Posterior vena cava (tissue), 2 donors: ENCODE results near the gene AGBL1. TPM values are rescaled to one million over a fixed set of nuclear protein-coding genes. Genes with fewer than 3 reads are reported as not detected.

Experiments used
- DNase-seq: peaks from one replicate; pipeline ENCODE4 v3.0.0-alpha.2; 2020; ENCODE audit warnings: low spot score
- intact Hi-C, 2 donors: fragments of 100-400 bp; cut with DNase I; formaldehyde crosslinking; loops; one replicate each; pipeline versions ENCODE4 v1.14.1 to v1.14.2; 2022 to 2023
- total RNA-seq, 2 donors: library from RNA; stranded (reverse); fragmentation: NEBNext Ultra II Directional; extraction: Animal tissue kit (Norgen Biotek cat#: 25700); gene quantifications; one replicate each; pipeline ENCODE4 v1.2.1, GENCODE V29; 2021
- donor health status: DM: yes; HTN: yes; CAD: no.
- donor health status: DM: yes; HTN: yes; CAD: no.

Gene AGBL1
- total RNA-seq, 2 donors from 2014 or later, result not detected

GRCh38 chr15:86296769-86297168 lies 217.1 kb downstream of the AGBL1 start:
- no peak for DNase-seq
- intact Hi-C loops, result no loop called here

GRCh38 chr15:86300390-86301125 lies 220.9 kb downstream of the AGBL1 start:
- intact Hi-C loops, result no loop called here
- DNase-seq, result no peak

- intact Hi-C loops, result no loop called here
- DNase-seq, result no peak
These were observed 232.1 kb downstream of the AGBL1 start for GRCh38 chr15:86311568-86312280.

DNA sequence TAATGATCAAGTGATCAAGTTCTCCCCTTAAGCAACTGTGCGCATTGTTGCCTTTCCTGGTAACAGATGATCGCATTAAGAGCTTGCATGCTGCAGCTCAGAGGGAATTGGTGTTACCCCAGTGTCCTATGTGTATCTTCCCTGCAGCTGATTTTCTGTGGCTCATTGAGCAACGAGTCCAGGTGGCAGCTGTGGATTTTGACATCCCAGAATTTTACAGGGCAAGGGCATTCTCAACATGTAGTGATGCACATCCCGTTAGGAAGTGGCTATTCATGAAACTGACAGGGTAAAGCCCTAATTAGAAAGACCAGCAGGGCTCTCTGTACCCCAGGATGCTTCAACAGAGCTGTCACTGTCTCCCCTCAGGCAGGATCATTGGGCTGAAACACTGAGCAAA lies 232.8 kb downstream of the AGBL1 start:
- intact Hi-C loops, result no loop called here
- no peak for DNase-seq

GRCh38 chr15:86316216-86316615 lies 236.5 kb downstream of the AGBL1 start:
- intact Hi-C loops, result no loop called here
- no peak for DNase-seq

- DNase-seq, result no peak
- intact Hi-C loops, result no loop called here
These were observed 237.2 kb downstream of the AGBL1 start for GRCh38 chr15:86316726-86317383.

GRCh38 chr15:86317384-86317740 lies 237.7 kb downstream of the AGBL1 start:
- DNase-seq, result no peak
- intact Hi-C loops, result no loop called here

DNA sequence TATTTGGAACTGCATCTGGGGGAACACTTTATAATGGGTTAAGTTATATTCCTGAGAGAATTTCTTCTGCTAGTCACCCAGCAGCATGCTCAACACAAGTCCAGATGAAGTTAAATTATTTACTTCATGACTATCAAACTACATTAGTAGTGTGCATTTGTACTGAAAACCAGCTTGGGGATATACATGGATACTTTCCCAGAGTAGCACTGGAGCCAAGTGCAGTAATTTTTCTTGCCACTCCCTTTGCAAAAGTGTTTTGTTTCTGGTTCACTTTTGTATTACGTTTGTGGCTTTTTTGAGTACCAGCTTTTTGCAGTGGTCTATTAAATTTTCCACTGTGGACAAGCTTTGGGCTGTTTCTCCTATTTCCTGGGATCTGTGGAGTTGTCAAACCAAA lies 243.0 kb downstream of the AGBL1 start:
- DNase-seq, result no peak
- intact Hi-C loops, result no loop called here

DNA sequence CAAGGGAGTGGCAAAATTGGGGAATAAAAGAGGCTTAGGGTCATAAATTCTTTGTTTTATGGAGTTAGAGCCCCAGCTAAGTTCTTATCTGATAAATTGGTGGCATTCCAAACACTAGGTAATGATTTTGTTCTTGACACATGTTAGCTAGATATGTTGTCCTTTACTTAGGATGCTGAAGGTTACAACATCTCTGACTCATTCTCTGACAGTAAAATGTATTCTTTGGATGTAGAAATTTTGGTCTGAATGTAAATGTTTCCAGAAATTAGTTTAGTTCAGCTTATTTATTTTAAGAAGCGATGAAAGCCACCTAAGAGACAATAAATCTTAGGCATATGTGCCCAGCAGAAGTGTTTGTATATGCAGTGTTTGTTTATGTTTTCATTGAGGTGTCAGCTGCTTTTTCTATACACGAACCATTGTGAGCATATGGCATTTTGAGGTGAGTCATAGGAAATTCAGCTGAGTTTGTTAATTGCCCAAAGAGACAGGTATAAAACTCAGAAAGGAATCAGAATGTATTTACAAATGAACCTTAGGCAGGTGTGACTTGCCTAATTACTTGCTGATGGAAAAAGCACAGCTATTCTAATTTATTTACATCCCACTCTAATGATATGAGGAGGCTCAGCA lies 247.7 kb downstream of the AGBL1 start:
- DNase-seq, result no peak
- intact Hi-C loops, result no loop called here

DNA sequence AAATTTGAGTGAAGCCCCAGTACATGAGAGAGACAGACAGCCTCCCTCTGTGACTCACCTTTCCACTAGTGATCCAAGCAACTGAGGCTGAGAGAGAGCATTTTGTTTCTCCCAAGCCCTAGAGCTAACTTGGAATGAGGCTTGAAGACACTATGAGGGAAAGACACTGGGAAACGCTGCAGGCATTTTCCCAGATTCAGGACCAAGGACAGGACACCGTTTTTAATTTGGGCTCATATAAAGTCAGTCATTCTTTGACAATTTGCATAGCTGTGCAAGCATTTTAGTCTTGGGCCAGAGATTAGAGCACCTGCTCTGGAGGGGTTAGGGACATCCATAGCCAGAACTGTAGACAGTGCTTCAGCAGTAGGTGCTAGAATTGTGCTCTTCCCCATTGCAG lies 249.0 kb downstream of the AGBL1 start:
- intact Hi-C loops, result no loop called here
- no peak for DNase-seq

DNA sequence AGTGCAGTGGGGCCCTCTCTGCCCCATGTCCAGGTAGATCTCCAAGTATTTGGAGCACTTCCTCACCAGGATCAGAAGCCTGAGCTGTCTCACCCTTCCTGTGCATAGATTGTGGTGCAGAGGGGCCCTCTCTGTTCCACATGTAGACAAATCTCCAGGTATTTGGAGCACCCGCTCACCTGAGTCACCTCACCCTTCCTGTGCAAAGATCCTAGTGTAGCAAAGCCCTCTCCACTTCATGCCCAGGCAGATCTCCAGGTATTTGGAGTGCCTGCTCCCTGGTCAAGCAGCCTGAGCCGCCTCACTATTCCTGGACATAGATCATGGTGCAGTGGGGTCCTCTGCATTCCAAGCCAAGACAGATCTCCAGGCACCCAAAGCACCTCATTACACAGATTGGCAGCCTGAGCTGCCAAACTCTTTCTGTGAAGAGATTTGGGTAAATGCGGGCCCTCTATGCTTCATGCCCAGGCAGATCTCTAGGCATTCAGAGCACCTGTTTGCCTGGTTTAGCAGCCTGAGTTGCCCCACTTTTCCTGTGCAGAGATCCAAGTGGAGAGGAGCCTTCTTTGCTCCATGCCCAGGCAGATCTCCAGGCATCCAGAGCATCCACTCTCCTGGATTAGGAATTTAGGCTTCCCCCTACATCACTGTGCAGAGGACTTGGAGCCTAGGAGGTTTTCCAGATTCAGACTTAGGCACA lies 249.8 kb downstream of the AGBL1 start:
- DNase-seq, result no peak
- intact Hi-C loops, result no loop called here

- DNase-seq, result no peak
- intact Hi-C loops, result no loop called here
These were observed 254.1 kb downstream of the AGBL1 start for GRCh38 chr15:86333819-86334218.

GRCh38 chr15:86336051-86336788 lies 256.5 kb downstream of the AGBL1 start:
- intact Hi-C loops, result no loop called here
- no peak for DNase-seq

- intact Hi-C loops, result no loop called here
- DNase-seq, result no peak
These were observed 257.4 kb downstream of the AGBL1 start for GRCh38 chr15:86337071-86337470.

DNA sequence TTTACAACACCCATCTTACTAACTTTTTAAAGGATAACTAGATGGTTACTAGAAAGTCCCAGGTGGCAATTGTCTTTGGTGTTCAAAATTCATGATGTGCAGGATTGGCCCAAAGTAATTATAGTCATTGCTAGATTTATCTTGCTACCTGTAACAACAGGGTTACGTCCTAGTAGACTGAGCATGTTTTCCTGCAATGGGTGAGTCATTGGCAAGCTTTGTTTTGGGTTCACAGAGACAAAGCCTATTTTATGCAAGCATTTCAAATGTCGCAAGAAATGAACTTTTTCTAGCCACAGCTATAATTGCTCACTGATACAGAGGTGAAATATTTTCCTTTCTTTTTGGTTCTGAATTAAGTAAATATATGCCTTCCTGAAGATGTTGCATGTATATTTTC lies 267.6 kb downstream of the AGBL1 start:
- intact Hi-C loops, result no loop called here
- no peak for DNase-seq

DNA sequence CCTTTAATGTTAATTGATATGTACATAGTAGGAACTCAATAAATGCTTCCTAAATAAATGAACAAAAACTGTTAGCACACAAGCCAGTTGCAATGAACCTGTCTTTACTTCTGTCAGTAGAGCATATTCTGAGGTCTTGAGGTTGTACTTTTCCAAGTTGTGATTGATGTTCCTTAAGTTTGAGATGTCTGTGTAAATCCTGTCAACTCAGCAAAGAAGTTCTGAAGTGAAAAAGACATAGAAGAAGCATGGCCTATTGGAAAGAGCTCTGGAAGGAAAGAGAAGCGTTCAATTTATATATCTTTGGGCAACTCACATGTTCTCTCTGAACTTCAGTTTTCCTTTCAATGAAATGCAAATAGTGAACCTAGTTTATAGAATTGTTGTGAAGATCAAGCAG lies 269.9 kb downstream of the AGBL1 start:
- intact Hi-C loops, result no loop called here
- DNase-seq, result no peak

DNA sequence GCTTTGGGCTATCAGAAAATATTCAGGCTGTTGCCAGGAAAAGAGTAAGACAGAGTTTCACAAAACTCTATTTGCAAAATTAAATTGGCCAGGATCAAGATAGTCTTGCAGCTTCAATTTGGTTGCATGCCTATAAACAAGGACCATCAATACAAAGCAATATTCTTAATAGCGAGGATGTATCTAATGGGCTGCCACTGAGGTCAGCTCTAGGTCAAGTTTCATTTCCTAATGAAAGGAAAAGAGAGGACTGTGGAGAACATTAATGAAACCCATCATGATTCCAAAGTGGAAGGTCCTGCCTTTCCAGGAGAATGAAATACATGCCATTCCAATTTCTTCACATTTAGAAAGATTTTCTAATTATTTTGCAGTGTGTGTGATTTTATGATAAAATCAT lies 273.5 kb downstream of the AGBL1 start:
- no peak for DNase-seq
- intact Hi-C loops, result no loop called here

DNA sequence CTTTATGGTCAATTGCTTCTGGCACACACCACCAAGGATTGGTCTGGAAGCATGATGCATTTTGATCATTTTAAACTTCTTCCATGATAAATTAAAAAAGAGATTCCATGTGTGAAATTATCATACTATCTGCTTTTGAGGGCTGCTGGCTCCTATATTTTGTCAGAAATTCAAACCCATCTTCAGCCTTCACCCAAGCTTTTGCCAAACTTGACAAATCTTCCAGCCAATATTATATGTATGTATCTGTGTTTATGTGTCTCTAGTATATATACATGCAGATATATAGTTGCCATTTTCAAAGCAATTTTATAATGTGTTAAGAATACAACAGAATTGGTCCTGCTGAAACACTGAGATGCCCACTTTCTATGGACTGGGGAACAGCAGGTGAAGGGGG lies 275.7 kb downstream of the AGBL1 start:
- intact Hi-C loops, result no loop called here

GRCh38 chr15:86355801-86356200 lies 276.1 kb downstream of the AGBL1 start:
- intact Hi-C loops, result no loop called here
- DNase-seq, result no peak

More for the DNA sequence above, 275.7 kb downstream of the AGBL1 start:
- no peak for DNase-seq
